HEK293 (cell line): ENCODE results near the gene SMIM43.

Experiments
- CTCF ChIP-seq: fragments of 450-650 bp; formaldehyde crosslinking; IDR thresholded peaks from 2 replicates; pipeline ENCODE4 v1.5.1; 2016; ENCODE audit warnings: missing biosample characterization, missing genetic modification characterization
- GLIS2 ChIP-seq: fragments of 450-650 bp; formaldehyde crosslinking; IDR thresholded peaks from 2 replicates; pipeline ENCODE4 v1.5.1; 2016; ENCODE audit warnings: missing biosample characterization, missing genetic modification characterization
- HOXD13 ChIP-seq: sonication (generic); formaldehyde crosslinking; IDR thresholded peaks from 2 replicates; pipeline ENCODE4 v1.8.0; 2022; ENCODE audit warnings: missing genetic modification reagents, borderline replicate concordance
- SP3 ChIP-seq: fragments of 450-650 bp; formaldehyde crosslinking; IDR thresholded peaks from 2 replicates; pipeline ENCODE4 v1.5.1; 2016; ENCODE audit warnings: missing biosample characterization, missing genetic modification characterization
- TCF7L2 ChIP-seq: IDR thresholded peaks from 2 replicates; pipeline ENCODE4 v1.6.1; 2011; ENCODE audit warnings: low read depth, mild to moderate bottlenecking, inconsistent platforms, low read length, moderate library complexity, borderline replicate concordance
- WT1 ChIP-seq: fragments of 450-650 bp; formaldehyde crosslinking; IDR thresholded peaks from 2 replicates; pipeline ENCODE4 v1.5.1; 2016; ENCODE audit warnings: missing biosample characterization, missing genetic modification characterization
- YY1 ChIP-seq: fragments of 450-650 bp; formaldehyde crosslinking; IDR thresholded peaks from 2 replicates; pipeline ENCODE4 v1.5.1; 2018; ENCODE audit warnings: missing biosample characterization, missing genetic modification characterization
- ZBTB17 ChIP-seq: fragments of 450-650 bp; formaldehyde crosslinking; IDR thresholded peaks from 2 replicates; pipeline ENCODE4 v1.5.1; 2016; ENCODE audit warnings: missing biosample characterization, missing genetic modification characterization
- ZNF24 ChIP-seq: fragments of 450-650 bp; formaldehyde crosslinking; IDR thresholded peaks from 2 replicates; pipeline ENCODE4 v1.5.1; 2016; ENCODE audit warnings: missing biosample characterization, missing genetic modification characterization
- ZNF707 ChIP-seq: fragments of 450-650 bp; formaldehyde crosslinking; IDR thresholded peaks from 2 replicates; pipeline ENCODE4 v1.5.1; 2016; ENCODE audit warnings: missing biosample characterization, missing genetic modification characterization
- ZNF776 ChIP-seq: fragments of 450-650 bp; formaldehyde crosslinking; IDR thresholded peaks from 2 replicates; pipeline ENCODE4 v1.5.0; 2017; ENCODE audit warnings: missing biosample characterization, missing genetic modification characterization, borderline replicate concordance

- TF ChIP-seq TCF7L2 (no peak), CTCF (tag by site-specific recombination) (no peak), WT1 (tag by site-specific recombination) (no peak), ZBTB17 (tag by site-specific recombination) (no peak), YY1 (tag by site-specific recombination) (no peak), ZNF24 (no peak), HOXD13 (CRISPR knock-in tag) (no peak), GLIS2 (tag by site-specific recombination) (no peak), ZNF776 (tag by site-specific recombination) (no peak), SP3 (tag by site-specific recombination) (no peak), ZNF707 (tag by site-specific recombination) (no peak)
Observed at GRCh38 chr4:121739575-121739974, 25.4 kb downstream of the SMIM43 start.
